ENCODE data around the gene ZNF530. TPM values are rescaled to one million over a fixed set of nuclear protein-coding genes. Genes with fewer than 3 reads are reported as not detected.

The ZNF530 gene
- total RNA-seq, 1 experiment from 2014 or later: 3.8 TPM

- no peaks in the 10 kb centered on the region for H3K27me3 ChIP-seq (ENCODE audit: insufficient read depth, low read length)
- H3K4me3 ChIP-seq (replicated peaks in 1 of 2; ENCODE audit: low read depth in 1 of 2, low read length in 2 of 2): no peak overlapping the region
- ChIA-PET POLR2A (no interaction called here), CTCF (no interaction called here), RAD21 (ENCODE audit: low non-redundant PET in 1 of 2, low total read pairs in 2 of 2, uncharacterized antibody in 2 of 2, unreplicated experiment in 2 of 2) (no interaction called here)
- intact Hi-C loops (cut with micrococcal nuclease): no loop called here
- ATAC-seq (no peak), DNase-seq (ENCODE audit: low read depth, low spot score) (no peak)
- no peaks in the 10 kb centered on the region for H3K9me2 ChIP-seq (ENCODE audit: insufficient read depth)
- H2AFZ ChIP-seq (ENCODE audit: low read depth, low read length, poor library complexity, severe bottlenecking): no peak overlapping the region
- no peaks in the 10 kb centered on the region for H4K20me1 ChIP-seq (ENCODE audit: insufficient read depth)
- peaks cover 0 to 3% of the 10 kb centered on the region in 2 experiments; a peak in 2 of 4 replicates for H3K9me3 ChIP-seq (ENCODE audit: control insufficient read depth in 1 of 2, insufficient read depth in 1 of 2, low read depth in 1 of 2, low read length in 2 of 2)
- no peak for TF ChIP-seq POLR2A (IDR thresholded peaks at IDR 0.05; ENCODE audit: borderline replicate concordance, extremely low read depth, insufficient read depth, insufficient read length)
- TF ChIP-seq REST (IDR thresholded peaks at IDR 0.05; ENCODE audit: low read depth): no peak
- no peak for TF ChIP-seq POLR2AphosphoS5 (IDR thresholded peaks at IDR 0.05; ENCODE audit: low read depth, low read length)
- TF ChIP-seq SP1 (IDR thresholded peaks at IDR 0.05; ENCODE audit: low read depth): no peak
- TF ChIP-seq CTCF (IDR thresholded peaks at IDR 0.05 in 2 of 3, conservative IDR thresholded peaks at IDR 0.05 in 1 of 3; ENCODE audit: borderline replicate concordance in 1 of 3, insufficient read depth in 1 of 3, low read depth in 2 of 3, low read length in 2 of 3): no peak
- no peak for TF ChIP-seq FOSL1 (IDR thresholded peaks at IDR 0.05; ENCODE audit: low read depth)
- no peak for TF ChIP-seq SRF (IDR thresholded peaks at IDR 0.05; ENCODE audit: low read depth)
- no peak for TF ChIP-seq CBX3 (IDR thresholded peaks at IDR 0.05; ENCODE audit: low read depth)
- no peak for TF ChIP-seq ATF3 (IDR thresholded peaks at IDR 0.05)
- TF ChIP-seq EZH2phosphoT487 (IDR thresholded peaks at IDR 0.05; ENCODE audit: borderline replicate concordance): no peak
- TF ChIP-seq ZBTB33 (IDR thresholded peaks at IDR 0.05; ENCODE audit: extremely low read depth, insufficient replicate concordance, low read length): no peak
- TF ChIP-seq CEBPB (IDR thresholded peaks at IDR 0.05; ENCODE audit: low read depth): no peak
- no peak for TF ChIP-seq ZNF274 (IDR thresholded peaks at IDR 0.05; ENCODE audit: low read depth, low read length)
- TF ChIP-seq ELF1 (IDR thresholded peaks at IDR 0.05; ENCODE audit: borderline replicate concordance, low read depth): no peak
- H3K4me2 ChIP-seq (ENCODE audit: low read length): no peak overlapping the region
- no TSS peak for BruUV-seq (replicated peaks)
- no peaks in the 10 kb centered on the region for H3K4me1 ChIP-seq (ENCODE audit: control insufficient read depth in 1 of 2, insufficient read depth in 2 of 2, low read length in 2 of 2)
- H3K79me2 ChIP-seq (ENCODE audit: insufficient read depth, low read length): no peaks in the 10 kb centered on the region
- H3K36me3 ChIP-seq (ENCODE audit: control insufficient read depth in 1 of 2, insufficient read depth in 2 of 2, low read length in 2 of 2): no peaks in the 10 kb centered on the region
- no peak overlapping the region for H3K9ac ChIP-seq (ENCODE audit: low read length)
- no peak overlapping the region for H3K27ac ChIP-seq (ENCODE audit: low read depth, low read length)
Observed at GRCh38 chr19:57655443-57655842, 55.8 kb downstream of the ZNF530 start.

Measured in HCT116 (cell line).